GM18858 (cell line): ENCODE measurements around the gene ZNF488.

Experiments
- ATAC-seq: cut with Tn5 transposase; IDR thresholded peaks from one replicate; pipeline ENCODE4 v1.9.1; 2021; ENCODE audit not compliant: unreplicated experiment

The ZNF488 gene

GRCh38 chr10:47332371-47332770 is 51.7 kb downstream of the ZNF488 start:
- no peak for ATAC-seq

- no peak for ATAC-seq
Observed at GRCh38 chr10:47331954-47332353, 52.1 kb downstream of the ZNF488 start.

- ATAC-seq, result no peak
Observed at GRCh38 chr10:47331491-47331890, 52.6 kb downstream of the ZNF488 start.

- no peak for ATAC-seq
Observed at GRCh38 chr10:47330804-47331203, 53.3 kb downstream of the ZNF488 start.

- ATAC-seq, result no peak
Observed at GRCh38 chr10:47330366-47330765, 53.7 kb downstream of the ZNF488 start.

- ATAC-seq, result no peak
Observed at GRCh38 chr10:47329855-47330254, 54.2 kb downstream of the ZNF488 start.

- ATAC-seq, result no peak
Observed at GRCh38 chr10:47326927-47327330, 57.2 kb downstream of the ZNF488 start.

- ATAC-seq, result no peak
Observed at GRCh38 chr10:47326306-47326926, 57.7 kb downstream of the ZNF488 start.

- no peak for ATAC-seq
Observed at GRCh38 chr10:47325303-47326291, 58.5 kb downstream of the ZNF488 start.

GRCh38 chr10:47323636-47324296 is 60.3 kb downstream of the ZNF488 start:
- ATAC-seq, result no peak

GRCh38 chr10:47323087-47323486 is 61.0 kb downstream of the ZNF488 start:
- no peak for ATAC-seq

GRCh38 chr10:47322300-47323061 is 61.6 kb downstream of the ZNF488 start, which contains the start of gene GDF2:
GDF2 (plus strand) TSS chr10:47322454; CDS start chr10:47322669, 215 bp downstream.
- no peak for ATAC-seq

- ATAC-seq, result no peak
Observed at GRCh38 chr10:47321521-47322195, 62.4 kb downstream of the ZNF488 start.

- ATAC-seq, result no peak
Observed at GRCh38 chr10:47320812-47321211, 63.3 kb downstream of the ZNF488 start.

- no peak for ATAC-seq
Observed at GRCh38 chr10:47319784-47320183, 64.3 kb downstream of the ZNF488 start.

GRCh38 chr10:47318706-47319105 is 65.4 kb downstream of the ZNF488 start:
- ATAC-seq, result no peak

GRCh38 chr10:47317251-47317650 is 66.8 kb downstream of the ZNF488 start:
- no peak for ATAC-seq

- ATAC-seq, result no peak
Observed at GRCh38 chr10:47316131-47316530, 68.0 kb downstream of the ZNF488 start.
